Activated CD4-positive, alpha-beta T cell treated with anti-CD3 and anti-CD28 coated beads for 24 hours (primary cell): ENCODE data around the gene TFAP2A.

Source experiments
- DNase-seq, 2 donors: peaks; one replicate each; pipeline ENCODE4 v3.0.0-alpha.2; 2020; ENCODE audit warnings: low read depth in 2 of 2

Gene TFAP2A

DNA sequence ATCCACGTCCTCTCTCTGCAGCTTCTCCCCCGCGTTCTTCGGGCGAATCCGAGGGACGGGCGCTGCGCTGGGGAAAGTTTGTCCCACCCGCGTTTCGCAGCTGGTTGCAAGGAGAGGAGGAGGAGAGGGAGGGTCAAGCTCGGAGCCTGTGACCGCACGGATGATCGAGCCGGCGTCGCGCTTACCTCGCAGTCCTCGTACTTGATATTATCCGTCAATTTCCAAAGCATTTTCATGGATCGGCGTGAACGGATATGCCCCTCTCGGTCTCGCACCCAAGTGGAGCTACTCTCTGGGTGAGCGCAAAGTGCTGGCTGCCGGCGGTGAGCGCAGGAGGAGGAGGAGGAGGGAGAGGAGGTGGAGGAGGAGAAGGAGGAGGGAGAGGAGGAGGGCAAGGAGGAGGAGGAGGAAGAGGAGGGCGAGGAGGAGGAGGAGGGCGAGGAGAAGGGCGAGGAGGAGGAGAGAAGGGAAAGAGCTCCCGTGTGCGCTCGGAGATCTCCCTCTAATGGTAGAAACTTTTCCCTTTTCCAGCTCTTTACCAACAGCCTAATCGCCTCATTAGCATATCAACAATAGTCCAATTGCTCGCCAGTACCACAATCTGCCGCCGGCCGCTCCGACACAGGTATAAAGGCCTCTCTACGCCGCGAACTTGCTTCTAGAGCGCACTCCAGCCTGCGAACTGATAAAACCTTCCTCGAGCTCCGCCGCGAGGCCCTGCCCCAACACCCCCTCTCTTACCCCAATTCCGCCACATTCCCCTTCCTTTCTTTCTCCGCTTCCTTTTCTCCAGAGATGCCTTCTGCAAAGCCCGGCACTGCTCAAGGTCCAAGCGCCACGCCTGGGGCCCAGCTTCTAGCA is at the start of gene TFAP2A:
TFAP2A (minus strand) TSS at position 319 of the 861 bp plus-strand sequence; CDS start at position 236, 83 bp downstream.
- no peak for DNase-seq

DNA sequence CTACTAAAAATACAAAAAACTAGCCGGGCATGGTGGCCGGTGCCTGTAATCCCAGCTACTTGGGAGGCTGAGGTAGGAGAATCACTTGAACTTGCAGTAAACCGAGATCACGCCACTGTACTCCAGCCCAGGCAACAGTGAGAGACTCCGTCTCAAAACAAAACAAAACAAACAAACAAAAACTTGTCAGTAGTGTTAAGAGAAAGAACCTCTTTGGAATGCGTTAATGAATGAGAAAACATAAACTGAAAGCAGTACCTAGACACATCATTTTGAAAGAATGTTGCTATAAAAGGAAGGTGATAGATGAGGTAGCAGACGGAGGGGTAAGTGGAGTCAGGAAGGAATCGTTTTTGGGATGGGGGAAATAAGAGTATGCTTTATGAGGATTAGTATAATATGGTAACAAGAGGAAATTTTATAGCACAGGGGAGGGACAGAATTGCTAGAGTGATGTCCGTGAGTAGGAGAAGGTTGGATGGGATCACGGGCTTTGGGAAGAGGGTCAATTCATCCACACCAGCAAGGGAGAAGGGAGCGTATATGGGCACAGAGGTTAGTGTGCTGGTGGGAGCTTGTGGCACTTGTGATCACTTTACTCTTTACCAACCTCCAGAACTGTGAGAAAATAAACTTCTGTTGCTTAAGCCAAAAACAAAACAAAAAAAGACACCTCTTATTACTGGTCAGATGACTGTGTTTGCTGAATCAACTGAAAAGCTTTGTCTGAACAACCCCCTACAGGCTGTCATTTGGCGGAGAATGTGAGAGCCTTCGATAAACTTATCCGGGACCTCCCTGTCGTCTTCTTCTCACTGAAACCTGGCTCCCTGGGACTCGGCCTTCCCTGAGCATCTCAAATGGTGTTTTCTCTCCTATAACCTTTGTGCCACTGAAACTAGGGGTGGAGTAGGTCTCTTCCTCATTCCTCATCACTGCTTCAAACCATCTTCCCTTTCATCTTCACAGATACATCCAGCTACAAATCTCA is 48.9 kb upstream of the TFAP2A start:
- DNase-seq, result no peak

DNA sequence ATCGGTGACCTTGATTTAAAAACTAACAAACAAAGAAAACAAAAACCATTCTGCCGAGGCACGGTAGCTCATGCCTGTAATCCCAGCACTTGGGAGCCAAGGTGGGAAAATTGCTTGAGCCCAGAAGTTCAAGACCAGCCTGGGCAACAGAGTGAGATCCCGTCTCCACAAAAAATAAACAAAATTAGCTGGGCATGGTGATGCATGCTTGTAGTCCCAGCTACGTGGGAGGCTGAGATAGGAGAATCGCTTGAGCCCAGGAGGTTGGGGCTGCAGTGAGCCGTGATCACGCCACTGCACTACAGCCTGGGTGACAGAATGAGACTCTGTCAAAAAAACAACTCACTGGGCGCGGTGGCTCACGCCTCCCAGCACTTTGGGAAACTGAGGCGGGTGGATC is 48.2 kb upstream of the TFAP2A start:
- no peak for DNase-seq

DNA sequence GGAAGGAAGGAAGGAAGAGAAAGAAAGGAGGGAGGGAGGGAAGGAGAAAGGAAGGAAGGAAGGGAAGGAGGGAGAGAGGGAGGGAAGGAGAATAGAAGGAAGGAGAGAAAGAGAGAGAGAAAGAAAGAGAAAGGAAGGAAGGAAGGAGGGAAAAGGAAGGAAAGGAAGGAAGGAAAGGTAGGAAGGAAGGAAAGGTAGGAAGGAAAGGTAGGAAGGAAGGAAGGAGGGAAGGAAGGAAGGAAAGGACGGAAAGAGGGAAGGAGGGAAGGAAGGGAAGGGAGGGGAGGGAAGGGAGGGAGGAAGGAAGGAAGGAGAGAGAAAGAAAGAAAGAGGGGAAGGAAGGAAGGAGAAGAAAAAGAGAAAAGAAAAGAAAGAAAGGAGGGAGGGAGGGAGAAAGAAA is 47.0 kb upstream of the TFAP2A start:
- DNase-seq, result no peak

DNA sequence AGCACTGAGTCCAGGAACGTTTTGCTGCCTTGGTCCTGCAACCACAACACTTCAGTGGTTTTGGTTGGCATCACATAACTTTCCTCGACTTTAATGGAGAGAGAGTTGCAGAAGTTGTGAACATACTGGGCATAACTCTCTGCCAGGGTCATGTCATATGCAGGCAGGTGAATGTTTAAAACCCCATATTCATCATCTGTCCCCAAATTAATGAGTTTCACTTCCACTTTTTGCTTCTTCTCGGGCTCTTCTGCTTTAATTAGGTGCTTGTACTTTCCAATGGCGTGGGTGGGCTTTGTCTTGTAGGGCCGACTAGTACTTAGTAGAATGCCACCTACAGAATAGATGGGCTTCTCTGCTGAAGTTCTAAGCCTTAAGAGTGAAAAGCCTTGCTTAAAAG is 45.2 kb upstream of the TFAP2A start:
- no peak for DNase-seq

DNA sequence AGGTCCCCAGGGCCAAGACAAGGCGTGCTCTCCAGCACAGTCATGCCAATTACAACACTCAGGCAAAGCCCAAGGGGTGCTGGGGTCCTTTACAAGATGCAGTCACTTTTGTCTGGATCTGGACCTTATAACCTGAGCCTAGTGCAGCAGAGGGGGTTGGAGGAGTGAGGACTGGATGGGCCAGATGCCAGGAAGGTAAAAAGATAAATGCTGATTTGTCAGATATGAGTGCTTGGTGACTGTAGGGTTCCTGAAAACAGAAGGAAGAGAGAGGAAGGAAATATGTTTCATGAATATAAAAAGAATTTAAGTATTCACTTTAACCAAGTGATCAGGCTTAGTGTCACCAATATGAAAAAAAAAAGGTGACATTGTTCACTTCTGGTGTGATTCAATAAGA is 43.4 kb upstream of the TFAP2A start:
- DNase-seq, result no peak

DNA sequence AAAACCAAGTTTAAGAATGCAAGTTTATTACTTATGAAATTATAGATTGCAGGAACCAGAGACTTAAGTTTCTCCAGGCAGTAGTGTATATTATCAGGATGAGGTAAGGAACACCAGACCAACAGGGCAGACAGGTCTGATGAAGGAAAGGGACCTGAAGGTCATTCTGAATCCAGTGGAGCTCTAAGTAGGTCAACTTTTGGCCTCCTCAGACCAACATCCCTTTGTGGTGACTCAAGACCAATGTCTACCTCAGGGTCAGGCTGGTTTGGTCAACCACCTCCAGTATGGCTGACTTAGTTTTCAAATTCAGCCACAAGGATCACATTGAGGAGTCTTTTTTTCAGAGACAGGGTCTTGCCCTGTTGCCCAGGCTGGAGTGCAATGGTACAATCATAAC is 38.7 kb upstream of the TFAP2A start:
- no peak for DNase-seq

DNA sequence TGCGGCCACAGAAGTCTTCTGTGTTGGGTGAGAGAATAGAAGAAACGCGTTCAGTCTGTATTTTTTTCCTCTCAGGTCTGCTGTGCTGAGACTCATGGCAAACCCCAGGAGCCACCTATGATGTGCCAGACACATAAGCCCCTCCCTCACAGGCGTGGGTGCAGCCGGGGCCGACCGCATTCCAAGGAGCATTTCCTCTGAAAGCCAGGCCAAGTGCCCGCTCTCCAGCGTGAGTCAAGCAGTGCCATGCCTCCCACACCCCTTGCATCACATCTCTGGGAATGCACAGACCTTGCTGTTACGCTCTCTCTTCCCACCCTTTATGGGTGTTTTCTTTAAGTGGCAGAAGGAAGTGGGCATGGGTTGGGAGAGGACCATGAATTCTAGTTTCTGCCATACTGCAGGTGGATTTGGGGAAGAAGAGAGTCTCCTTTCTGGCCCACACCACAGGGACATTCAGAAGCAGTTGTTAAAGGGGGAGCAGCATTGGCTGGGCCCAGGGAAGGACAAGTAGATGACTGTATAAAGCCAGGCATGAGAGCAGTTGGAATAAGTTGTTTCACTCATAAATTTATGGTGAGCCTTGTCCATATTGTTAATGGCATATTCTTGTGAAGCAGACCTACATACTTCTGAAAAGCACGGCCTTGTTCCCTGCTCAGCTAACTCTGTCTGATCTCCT is 37.1 kb upstream of the TFAP2A start:
- DNase-seq, result no peak

DNA sequence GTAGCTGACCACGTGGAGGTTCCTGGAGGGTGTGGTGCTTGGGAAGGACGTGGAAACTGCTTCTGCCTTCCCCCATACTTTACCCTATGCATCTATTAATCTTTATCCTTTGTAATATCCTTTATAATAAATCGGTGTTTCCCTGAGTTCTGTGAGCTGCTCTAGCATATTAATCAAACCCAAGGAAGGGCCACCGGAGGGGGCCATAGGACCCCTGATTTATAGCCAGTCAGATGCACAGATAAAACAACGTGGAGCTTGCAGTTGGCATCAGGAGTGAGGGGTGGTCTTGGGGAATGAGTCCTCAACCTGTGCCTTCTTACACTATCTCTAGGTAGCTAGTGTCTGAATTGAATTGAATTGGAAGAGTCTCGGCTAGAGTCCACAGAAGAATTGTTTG is 36.5 kb upstream of the TFAP2A start:
- DNase-seq, result no peak

DNA sequence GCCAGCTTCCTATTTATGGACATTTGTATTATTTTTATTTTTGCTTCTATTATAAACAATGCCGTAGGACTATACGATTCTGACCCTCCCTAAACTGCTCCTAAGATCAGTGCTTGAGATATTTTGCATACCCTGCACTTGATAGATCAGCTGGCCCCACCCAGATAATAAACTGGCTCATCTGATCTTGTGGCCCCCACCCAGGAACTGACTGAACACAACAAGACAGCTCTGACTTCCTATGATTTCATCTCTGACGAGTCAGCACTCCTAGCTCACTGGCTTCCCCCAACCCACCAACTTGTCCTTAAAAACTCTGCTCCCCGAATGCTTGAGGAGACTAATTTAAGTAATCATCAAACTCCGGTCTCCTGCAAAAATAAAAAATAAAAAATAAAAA is 34.9 kb upstream of the TFAP2A start:
- DNase-seq, result no peak

DNA sequence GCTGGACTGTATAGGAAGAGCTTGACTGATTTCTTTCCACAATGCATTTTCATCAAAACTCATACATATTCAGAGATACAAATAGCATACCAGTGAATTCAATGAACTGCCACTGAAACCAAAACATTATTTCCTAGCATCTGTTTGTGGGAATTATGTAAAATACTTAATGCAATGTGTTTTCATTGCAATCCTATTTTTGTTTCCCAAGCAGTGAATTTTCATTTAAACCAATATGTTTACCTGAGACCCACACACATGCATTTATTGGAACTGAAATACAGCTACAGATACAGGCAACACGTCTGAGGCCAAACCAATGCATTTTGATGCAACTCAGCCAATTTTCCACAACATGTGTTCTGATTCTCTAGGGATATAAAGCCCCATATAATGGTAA is 33.2 kb upstream of the TFAP2A start:
- no peak for DNase-seq

DNA sequence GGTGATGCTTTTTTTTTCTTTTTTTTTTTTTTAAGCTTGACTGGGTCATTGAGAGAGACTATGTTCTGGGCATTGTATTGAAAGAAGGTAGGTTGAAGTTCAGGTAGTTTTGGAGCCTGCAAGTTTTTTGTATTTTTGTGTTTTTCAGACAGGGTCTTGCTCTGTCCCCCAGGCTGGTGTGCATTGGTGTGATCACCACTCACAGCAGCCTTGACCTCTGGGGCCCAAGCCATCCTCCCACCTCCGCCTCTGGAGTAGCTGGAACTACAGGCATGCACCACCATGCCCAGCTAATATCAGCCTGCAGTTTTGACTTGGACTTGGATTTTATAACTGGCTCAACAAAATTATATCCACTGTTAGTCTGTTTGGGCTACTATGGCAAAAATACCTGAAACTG is 31.7 kb upstream of the TFAP2A start:
- no peak for DNase-seq

DNA sequence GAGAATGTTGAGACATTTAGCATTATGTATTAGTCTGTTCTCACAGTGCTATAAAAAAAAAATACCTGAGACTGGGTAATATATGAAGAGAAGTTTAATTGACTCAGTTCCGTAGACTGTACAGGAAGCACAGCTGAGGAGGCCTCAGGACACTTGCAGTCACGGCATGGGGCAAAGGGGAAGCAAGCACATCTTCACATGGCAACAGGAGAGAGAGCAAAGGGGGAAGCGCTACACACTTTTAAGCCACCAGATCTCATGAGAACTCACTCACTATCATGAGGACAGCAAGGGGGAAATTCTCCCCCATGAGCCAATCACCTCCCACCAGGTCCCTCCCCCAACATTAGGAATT is 26.8 kb upstream of the TFAP2A start:
- no peak for DNase-seq

DNA sequence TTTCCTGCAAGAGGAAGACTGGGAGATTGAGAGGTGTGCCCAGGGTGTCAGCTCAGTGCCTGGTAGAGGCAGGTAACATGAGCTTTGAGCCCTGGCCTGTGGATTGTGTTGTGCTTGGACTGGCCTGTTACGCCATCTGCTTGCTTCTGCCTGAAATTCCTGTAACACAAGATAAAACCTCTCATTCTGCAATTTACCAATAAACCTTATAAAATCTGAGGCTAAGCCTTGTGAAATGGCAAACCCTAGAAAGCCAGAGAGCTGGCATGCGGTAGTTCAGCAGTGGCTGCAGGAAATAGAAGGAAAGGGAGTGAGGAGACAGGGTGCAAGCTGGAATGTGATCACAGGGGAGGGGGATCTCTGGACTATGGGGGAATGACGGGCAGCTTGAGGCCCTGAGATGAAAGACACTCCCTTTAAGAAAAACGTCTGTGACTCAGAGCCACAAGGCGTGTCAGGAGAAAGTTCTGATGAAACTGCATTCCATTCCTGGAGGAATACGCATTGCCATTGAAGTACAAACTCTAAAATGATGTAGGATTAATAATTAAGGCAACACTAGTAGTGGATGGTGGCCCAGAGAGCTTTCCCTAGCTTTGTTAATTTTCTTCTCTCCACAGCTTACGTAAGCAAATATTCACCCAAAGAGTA is 26.3 kb upstream of the TFAP2A start:
- DNase-seq, result no peak

DNA sequence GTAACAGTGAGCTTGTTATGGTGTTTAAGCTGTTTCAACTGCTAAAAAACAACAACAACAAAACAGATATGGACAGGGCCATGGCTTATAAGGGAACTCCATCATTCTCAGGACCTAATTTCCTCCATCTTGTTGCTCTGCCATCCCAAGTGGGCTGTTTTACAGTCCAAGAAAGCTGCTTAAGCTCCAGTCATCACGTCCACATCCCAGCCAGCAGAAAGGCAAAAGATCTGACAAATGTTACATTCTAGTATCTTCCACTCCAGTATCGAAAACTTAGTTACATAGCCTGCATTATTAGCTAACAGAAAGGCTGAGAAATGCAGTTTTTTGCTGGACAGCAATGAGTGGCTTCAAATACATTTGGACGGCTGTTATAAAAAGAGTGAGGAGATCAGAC is 23.0 kb upstream of the TFAP2A start:
- no peak for DNase-seq

DNA sequence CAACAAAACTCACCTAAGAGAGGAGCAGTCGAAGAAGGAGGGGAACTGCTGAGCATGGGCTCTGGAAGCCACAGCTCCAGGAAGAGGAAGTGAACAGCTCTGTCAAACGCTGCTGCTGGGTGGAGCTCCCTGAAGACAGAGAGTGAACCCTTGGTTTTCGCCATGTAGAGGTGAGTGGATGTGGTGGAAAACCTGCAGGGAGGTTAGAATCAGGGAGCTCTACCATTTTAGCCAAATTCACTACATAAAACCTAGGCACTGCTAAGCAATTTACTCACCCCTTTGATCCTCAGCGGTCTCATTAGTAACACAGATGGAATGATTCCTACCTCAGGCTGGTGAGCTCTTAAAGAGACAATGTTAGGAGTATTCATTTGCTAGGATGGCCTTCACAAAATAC is 19.4 kb upstream of the TFAP2A start:
- DNase-seq, result no peak

DNA sequence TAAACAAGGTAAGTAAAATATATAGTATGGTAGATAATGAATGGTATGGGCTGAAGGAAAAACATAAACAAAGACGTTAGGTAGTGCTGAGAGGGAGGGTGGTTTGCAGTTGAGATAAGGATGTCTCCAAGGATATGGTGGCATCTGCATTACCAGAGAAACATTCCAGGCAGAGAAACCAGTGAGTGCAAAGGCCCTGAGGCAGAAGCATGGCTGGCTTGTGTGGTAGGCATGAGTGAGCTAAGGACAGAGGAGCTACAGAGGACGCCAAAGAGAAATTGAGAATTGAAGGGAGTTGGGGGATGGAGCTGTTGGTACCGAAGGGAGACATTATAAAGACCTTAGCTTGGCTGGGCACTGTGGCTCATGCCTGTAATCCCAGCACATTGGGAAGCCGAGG is 18.4 kb upstream of the TFAP2A start:
- no peak for DNase-seq

DNA sequence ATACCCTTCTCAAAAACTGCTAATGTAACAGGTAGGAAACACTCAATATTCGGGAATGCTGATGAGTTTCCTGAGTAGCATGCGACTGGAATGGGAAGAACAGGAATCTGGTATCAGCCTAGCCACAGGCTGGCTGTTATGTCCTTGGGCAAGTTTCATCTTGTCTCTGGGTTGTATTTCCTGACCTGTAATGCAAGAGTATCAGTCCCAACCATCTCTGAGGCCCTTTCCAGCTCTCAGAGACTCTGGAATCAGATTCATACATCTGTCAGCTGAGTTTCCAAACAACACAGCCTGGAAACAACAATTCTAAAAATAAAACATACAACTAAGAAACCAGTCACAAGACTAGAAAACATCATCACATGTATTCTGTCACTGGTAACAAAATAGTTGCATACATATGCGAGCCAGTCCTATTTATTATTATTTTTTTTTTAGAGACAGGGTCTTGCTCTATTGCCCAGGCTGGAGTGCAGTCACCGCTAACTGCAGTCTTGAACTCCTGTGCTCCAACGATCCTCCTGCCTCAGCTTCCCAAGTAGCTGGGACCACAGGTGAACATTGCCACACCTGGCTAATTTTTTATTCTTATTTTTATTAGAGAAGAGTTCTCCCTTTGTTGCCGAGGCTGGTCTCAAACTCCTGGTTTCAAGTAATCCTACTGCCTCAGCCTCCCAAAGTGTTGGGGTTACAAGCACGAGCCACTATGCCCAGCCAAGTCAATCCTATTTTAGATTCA is 16.7 kb upstream of the TFAP2A start:
- no peak for DNase-seq

DNA sequence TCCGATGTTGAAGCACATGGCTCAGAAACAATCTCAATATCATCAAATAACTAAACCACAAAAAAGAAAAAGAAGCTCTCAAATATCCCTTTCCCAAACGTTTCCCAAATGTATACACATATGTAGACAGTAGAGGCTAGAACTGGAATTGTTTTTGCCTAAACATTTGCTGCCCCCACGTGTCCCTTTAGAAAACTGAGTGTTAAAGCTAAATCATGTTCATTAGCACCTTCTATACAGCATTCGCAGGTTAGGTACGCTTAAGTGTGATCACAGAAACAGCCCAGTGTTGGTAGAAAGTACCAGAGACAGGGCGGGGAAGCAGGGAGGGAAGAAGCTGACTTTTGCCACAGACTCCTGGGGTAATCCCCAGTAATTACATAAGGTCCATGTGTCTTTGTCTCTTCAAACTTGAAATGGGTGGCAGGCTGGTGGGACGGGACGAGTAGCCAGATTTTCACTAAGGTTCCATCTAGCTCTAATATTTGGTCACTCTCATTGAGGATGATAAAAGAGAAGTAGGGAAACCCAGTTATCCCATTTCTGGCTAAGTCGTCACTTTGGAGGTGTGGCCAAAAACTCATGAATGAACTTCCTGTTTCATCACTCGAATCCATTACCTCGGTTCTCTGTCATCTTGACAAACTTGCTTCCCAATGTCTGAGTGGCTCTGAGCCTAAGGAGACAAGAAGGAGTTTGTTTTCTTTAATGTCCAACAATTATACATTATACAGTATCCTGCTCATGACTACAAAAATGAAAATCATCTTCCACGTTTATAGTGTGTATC is 15.0 kb upstream of the TFAP2A start:
- no peak for DNase-seq

DNA sequence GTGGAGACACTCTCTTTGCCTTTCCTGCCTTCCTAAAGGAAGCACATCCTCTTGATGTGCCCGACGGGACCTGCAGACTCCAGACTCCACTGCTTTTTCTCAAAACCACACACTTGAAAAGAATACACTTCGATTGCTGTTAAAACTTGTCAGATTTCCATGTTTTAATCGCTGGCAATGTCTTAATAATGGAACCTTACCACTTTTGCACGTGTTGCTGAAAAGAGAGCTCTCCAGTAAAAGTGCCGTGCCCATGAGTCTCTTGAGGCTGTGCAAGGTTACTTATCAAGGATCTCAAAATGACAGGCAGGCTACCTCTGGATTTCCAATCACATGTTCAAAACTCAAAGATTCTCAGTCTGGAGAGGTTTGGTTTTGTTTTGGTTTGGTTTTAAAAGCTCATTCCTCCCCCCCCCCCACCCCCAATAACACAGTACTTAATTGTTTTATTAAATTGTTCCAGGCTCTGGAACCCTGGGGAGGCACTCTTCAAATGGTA is 12.0 kb upstream of the TFAP2A start:
- no peak for DNase-seq
